A549 (cell line): Measurements from ENCODE around the gene RHAG. TPM values are rescaled to one million over a fixed set of nuclear protein-coding genes. Genes with fewer than 3 reads are reported as not detected.

Experiments used
- ATAC-seq, 2 experiments: fragments of 200-7000 bp in 1 of 2; fragments of >200 bp in 1 of 2; cut with Nextera tagmentation in 1 of 2; cut with Tn5 transposase in 1 of 2; 3 replicates each; pipeline versions ENCODE4 v1.8.0 to v1.9.1; 2018 to 2020; ENCODE audit warnings: mild to moderate bottlenecking in 1 of 2, moderate library complexity in 1 of 2
- CTCF ChIA-PET: fragments of 300-600 bp; sonication (Branson Sonifier 250); formaldehyde crosslinking; extraction: SDS; loops from one replicate; lab custom pipeline; 2021; ENCODE audit warnings: antibody characterized with exemption, inconsistent platforms; lab: Yijun Ruan, JAX
- POLR2A ChIA-PET: fragments of 350-600 bp; formaldehyde crosslinking; extraction: SDS; loops from one replicate; lab custom pipeline; 2021; ENCODE audit warnings: antibody characterized with exemption, inconsistent platforms; lab: Yijun Ruan, JAX
- DNase-seq, 2 experiments: peaks; one replicate each; pipeline versions ENCODE4 v3.0.0 to v3.0.0-alpha.2; 2011 to 2016; ENCODE audit warnings: low read depth in 1 of 2, low spot score in 1 of 2
- FAIRE-seq: peaks from 2 replicates; lab custom pipeline; 2011; peaks lifted over from hg19 to GRCh38; lab: Jason Lieb, UNC
- H3K27ac ChIP-seq, 2 experiments: fragments of >200 bp; sonication (Bioruptor Twin); formaldehyde crosslinking; 3 replicates each; pipeline ENCODE4 v1.5.1; 2016 to 2017
- H3K4me1 ChIP-seq: fragments of >200 bp; sonication (Bioruptor Twin); formaldehyde crosslinking; 3 replicates; pipeline ENCODE4 v1.6.1; 2016
- H3K4me2 ChIP-seq: fragments of >200 bp; sonication (Bioruptor Twin); formaldehyde crosslinking; 3 replicates; pipeline ENCODE4 v1.6.1; 2016
- H3K4me3 ChIP-seq: fragments of >200 bp; sonication (Bioruptor Twin); formaldehyde crosslinking; 3 replicates; pipeline ENCODE4 v1.5.1; 2016
- H3K9me3 ChIP-seq: fragments of >200 bp; sonication (Bioruptor Twin); formaldehyde crosslinking; 3 replicates; pipeline ENCODE4 v1.6.1; 2016
- CBX8 ChIP-seq: fragments of 200-600 bp; sonication (generic); IDR thresholded peaks from 2 replicates; pipeline ENCODE4 v1.6.1; 2016
- CEBPB ChIP-seq, 2 experiments: fragments of >200 bp in 1 of 2; sonication (Bioruptor Twin) in 1 of 2; formaldehyde crosslinking in 1 of 2; IDR thresholded peaks; 2 replicates each; pipeline ENCODE4 v1.6.1; 2012 to 2016
- CTCF ChIP-seq: fragments of >200 bp; sonication (Bioruptor Twin); formaldehyde crosslinking; IDR thresholded peaks from 3 replicates; pipeline ENCODE4 v1.5.1; 2016
- EHF ChIP-seq: fragments of 250-450 bp; sonication (Bioruptor Pico); IDR thresholded peaks from 2 replicates; pipeline ENCODE4 v1.5.0; 2020; ENCODE audit warnings: mild to moderate bottlenecking
- FOSB ChIP-seq: fragments of 250-450 bp; sonication (Bioruptor Pico); IDR thresholded peaks from 2 replicates; pipeline ENCODE4 v1.5.0; 2020; ENCODE audit warnings: mild to moderate bottlenecking, moderate library complexity
- GATA3 ChIP-seq: IDR thresholded peaks from 2 replicates; pipeline ENCODE4 v1.6.1; 2012; ENCODE audit warnings: borderline replicate concordance
- HDAC2 ChIP-seq: fragments of 200-600 bp; sonication (generic); IDR thresholded peaks from 2 replicates; pipeline ENCODE4 v1.6.1; 2016
- JUN ChIP-seq, 2 experiments: fragments of >200 bp; sonication (Bioruptor Twin); formaldehyde crosslinking; IDR thresholded peaks; 2 replicates in 1 of 2; 3 replicates in 1 of 2; pipeline ENCODE4 v1.6.1; 2016 to 2017
- KDM5A ChIP-seq: fragments of 200-600 bp; sonication (generic); IDR thresholded peaks from 2 replicates; pipeline ENCODE4 v1.6.1; 2016; ENCODE audit warnings: antibody characterized with exemption, mild to moderate bottlenecking
- MAFK ChIP-seq: fragments of 450-650 bp; IDR thresholded peaks from 2 replicates; pipeline ENCODE4 v1.6.1; 2014; ENCODE audit not compliant: partially characterized antibody
- MAX ChIP-seq: IDR thresholded peaks from 2 replicates; pipeline ENCODE4 v1.6.1; 2012
- NR3C1 ChIP-seq: fragments of >200 bp; sonication (Bioruptor Twin); formaldehyde crosslinking; IDR thresholded peaks from 3 replicates; pipeline ENCODE4 v1.6.1; 2017
- RAD21 ChIP-seq, 2 experiments: fragments of >200 bp in 1 of 2; sonication (Bioruptor Twin) in 1 of 2; formaldehyde crosslinking in 1 of 2; IDR thresholded peaks in 1 of 2; conservative IDR thresholded peaks in 1 of 2; 2 replicates in 1 of 2; 3 replicates in 1 of 2; pipeline ENCODE4 v1.6.1; 2012 to 2018; ENCODE audit warnings: inconsistent platforms in 1 of 2
- RARB ChIP-seq: fragments of 250-450 bp; sonication (Bioruptor Pico); IDR thresholded peaks from 2 replicates; pipeline ENCODE4 v1.8.0; 2021; ENCODE audit warnings: mild to moderate bottlenecking, moderate library complexity
- RCOR1 ChIP-seq: fragments of 150-350 bp; IDR thresholded peaks from 2 replicates; pipeline ENCODE4 v1.6.1; 2014; ENCODE audit warnings: antibody characterized with exemption, low read length, low read depth
- RFX5 ChIP-seq: fragments of 450-650 bp; IDR thresholded peaks from 2 replicates; pipeline ENCODE4 v1.7.1; 2014; ENCODE audit warnings: antibody characterized with exemption, mild to moderate bottlenecking, moderate library complexity
- SREBF2 ChIP-seq: fragments of 450-650 bp; IDR thresholded peaks from 2 replicates; pipeline ENCODE4 v1.6.1; 2014; ENCODE audit warnings: mild to moderate bottlenecking, moderate library complexity
- TP53 ChIP-seq: fragments of 250-450 bp; sonication (Bioruptor Pico); IDR thresholded peaks from 2 replicates; pipeline ENCODE4 v1.5.0; 2021; ENCODE audit warnings: mild to moderate bottlenecking, moderate library complexity
- ZC3H11A ChIP-seq: fragments of 450-650 bp; IDR thresholded peaks from 2 replicates; pipeline ENCODE4 v1.6.1; 2014; ENCODE audit warnings: antibody characterized with exemption, mild to moderate bottlenecking
- ZFP36 ChIP-seq: fragments of 450-650 bp; IDR thresholded peaks from 2 replicates; pipeline ENCODE4 v1.6.1; 2014; ENCODE audit warnings: borderline replicate concordance; ENCODE audit not compliant: partially characterized antibody
- WGBS: methylation state at CpG from one replicate; pipeline ENCODE4 v1.1.6; 2017; ENCODE audit errors: missing lambda C conversion rate; 5-methylcytosine and 5-hydroxymethylcytosine counted together
- polyA plus RNA-seq, 4 experiments: library from polyadenylated mRNA; depleted of rRNA in 3 of 4; stranded (reverse); fragments of >200 nt; fragmentation: RNase III in 1 of 4; extraction: RNeasy Plus Mini Kit Qiagen cat#74134 plus additional on column Dnase treatment in 1 of 4; gene quantifications; 2 replicates in 3 of 4; 3 replicates in 1 of 4; pipeline ENCODE4 v1.2.3, GENCODE V29; 2011 to 2017
- TF ChIP-seq, protein P1 (sequence below): fragments of >200 bp; sonication (Bioruptor Twin); formaldehyde crosslinking; IDR thresholded peaks from 3 replicates; pipeline ENCODE4 v1.6.1; 2016
- TF ChIP-seq, protein P2 (sequence below): fragments of 200-600 bp; sonication (generic); IDR thresholded peaks from 2 replicates; pipeline ENCODE4 v1.6.1; 2016; ENCODE audit warnings: antibody characterized with exemption, mild to moderate bottlenecking, moderate library complexity

RHAG gene
- polyA plus RNA-seq, 2 of the 4 experiments (the other 2 are of a cell fraction): 0.05 TPM; not detected in 1

GRCh38 chr6:49639177-49639817 lies 2.7 kb upstream of the RHAG start:
- no peak for DNase-seq
- WGBS: 24% methylated on average over 5 of the region's 5 CpGs
- Histone ChIP-seq H3K4me3 (no peak overlapping the region), H3K9me3 (no peaks in the 10 kb centered on the region), H3K27ac (no peak overlapping the region), H3K4me2 (no peak overlapping the region)
- CTCF ChIA-PET: interaction anchor here (1.5 kb wide), 1 partner anchor 17 kb away, joined by 6 read pairs; no protein-coding TSS in a partner anchor
- no peak for ATAC-seq
- no peak for FAIRE-seq
- TF ChIP-seq HDAC2 (no peak), ZC3H11A (no peak), MAFK (no peak), KDM5A (no peak), ZFP36 (no peak), MAX (no peak), GATA3 (no peak), JUN (IDR thresholded peaks at IDR 0.05) (no peak), RAD21 (conservative IDR thresholded peaks at IDR 0.05 in 1 of 2, IDR thresholded peaks at IDR 0.05 in 1 of 2) (no peak), RARB (CRISPR knock-in tag) (no peak), CTCF (no peak)
- TF ChIP-seq, all 56 proteins: peak for 0
- POLR2A ChIA-PET: no interaction called here
- H3K4me1 ChIP-seq: no peaks in the 10 kb centered on the region

GRCh38 chr6:49637350-49637731 lies 702 bp upstream of the RHAG start:
- Histone ChIP-seq H3K4me1 (no peaks in the 10 kb centered on the region), H3K4me3 (no peak overlapping the region), H3K9me3 (no peaks in the 10 kb centered on the region), H3K4me2 (no peak overlapping the region), H3K27ac (no peak overlapping the region)
- CTCF ChIA-PET: no interaction called here
- ATAC-seq (no peak), DNase-seq (no peak)
- POLR2A ChIA-PET: no interaction called here
- WGBS: 58% methylated on average over 3 of the region's 3 CpGs
- TF ChIP-seq FOSB (CRISPR knock-in tag) (no peak), RFX5 (no peak), TP53 (CRISPR knock-in tag) (no peak), NR3C1 (no peak), CBX8 (no peak), RCOR1 (no peak), CEBPB (IDR thresholded peaks at IDR 0.05) (no peak), SREBF2 (no peak), CTCF (no peak), RARB (CRISPR knock-in tag) (no peak), EHF (CRISPR knock-in tag) (no peak)
- TF ChIP-seq, protein P1, sequence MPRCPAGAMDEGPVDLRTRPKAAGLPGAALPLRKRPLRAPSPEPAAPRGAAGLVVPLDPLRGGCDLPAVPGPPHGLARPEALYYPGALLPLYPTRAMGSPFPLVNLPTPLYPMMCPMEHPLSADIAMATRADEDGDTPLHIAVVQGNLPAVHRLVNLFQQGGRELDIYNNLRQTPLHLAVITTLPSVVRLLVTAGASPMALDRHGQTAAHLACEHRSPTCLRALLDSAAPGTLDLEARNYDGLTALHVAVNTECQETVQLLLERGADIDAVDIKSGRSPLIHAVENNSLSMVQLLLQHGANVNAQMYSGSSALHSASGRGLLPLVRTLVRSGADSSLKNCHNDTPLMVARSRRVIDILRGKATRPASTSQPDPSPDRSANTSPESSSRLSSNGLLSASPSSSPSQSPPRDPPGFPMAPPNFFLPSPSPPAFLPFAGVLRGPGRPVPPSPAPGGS: no peak
- TF ChIP-seq, protein P2, sequence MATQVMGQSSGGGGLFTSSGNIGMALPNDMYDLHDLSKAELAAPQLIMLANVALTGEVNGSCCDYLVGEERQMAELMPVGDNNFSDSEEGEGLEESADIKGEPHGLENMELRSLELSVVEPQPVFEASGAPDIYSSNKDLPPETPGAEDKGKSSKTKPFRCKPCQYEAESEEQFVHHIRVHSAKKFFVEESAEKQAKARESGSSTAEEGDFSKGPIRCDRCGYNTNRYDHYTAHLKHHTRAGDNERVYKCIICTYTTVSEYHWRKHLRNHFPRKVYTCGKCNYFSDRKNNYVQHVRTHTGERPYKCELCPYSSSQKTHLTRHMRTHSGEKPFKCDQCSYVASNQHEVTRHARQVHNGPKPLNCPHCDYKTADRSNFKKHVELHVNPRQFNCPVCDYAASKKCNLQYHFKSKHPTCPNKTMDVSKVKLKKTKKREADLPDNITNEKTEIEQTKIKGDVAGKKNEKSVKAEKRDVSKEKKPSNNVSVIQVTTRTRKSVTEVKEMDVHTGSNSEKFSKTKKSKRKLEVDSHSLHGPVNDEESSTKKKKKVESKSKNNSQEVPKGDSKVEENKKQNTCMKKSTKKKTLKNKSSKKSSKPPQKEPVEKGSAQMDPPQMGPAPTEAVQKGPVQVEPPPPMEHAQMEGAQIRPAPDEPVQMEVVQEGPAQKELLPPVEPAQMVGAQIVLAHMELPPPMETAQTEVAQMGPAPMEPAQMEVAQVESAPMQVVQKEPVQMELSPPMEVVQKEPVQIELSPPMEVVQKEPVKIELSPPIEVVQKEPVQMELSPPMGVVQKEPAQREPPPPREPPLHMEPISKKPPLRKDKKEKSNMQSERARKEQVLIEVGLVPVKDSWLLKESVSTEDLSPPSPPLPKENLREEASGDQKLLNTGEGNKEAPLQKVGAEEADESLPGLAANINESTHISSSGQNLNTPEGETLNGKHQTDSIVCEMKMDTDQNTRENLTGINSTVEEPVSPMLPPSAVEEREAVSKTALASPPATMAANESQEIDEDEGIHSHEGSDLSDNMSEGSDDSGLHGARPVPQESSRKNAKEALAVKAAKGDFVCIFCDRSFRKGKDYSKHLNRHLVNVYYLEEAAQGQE: no peak
- TF ChIP-seq, all 56 proteins: peak for 0
- no peak for FAIRE-seq
